A549 (cell line): ENCODE results near the gene ENTPD6. TPM values are rescaled to one million over a fixed set of nuclear protein-coding genes. Genes with fewer than 3 reads are reported as not detected.

Experiments
- ATAC-seq, 2 experiments: fragments of 200-7000 bp in 1 of 2; fragments of >200 bp in 1 of 2; cut with Nextera tagmentation in 1 of 2; cut with Tn5 transposase in 1 of 2; 3 replicates each; pipeline versions ENCODE4 v1.8.0 to v1.9.1; 2018 to 2020; ENCODE audit warnings: mild to moderate bottlenecking in 1 of 2, moderate library complexity in 1 of 2
- CTCF ChIA-PET: fragments of 300-600 bp; sonication (Branson Sonifier 250); formaldehyde crosslinking; extraction: SDS; loops from one replicate; lab custom pipeline; 2021; ENCODE audit warnings: antibody characterized with exemption, inconsistent platforms; lab: Yijun Ruan, JAX
- POLR2A ChIA-PET: fragments of 350-600 bp; formaldehyde crosslinking; extraction: SDS; loops from one replicate; lab custom pipeline; 2021; ENCODE audit warnings: antibody characterized with exemption, inconsistent platforms; lab: Yijun Ruan, JAX
- DNase-seq, 2 experiments: peaks; one replicate each; pipeline versions ENCODE4 v3.0.0 to v3.0.0-alpha.2; 2011 to 2016; ENCODE audit warnings: low read depth in 1 of 2, low spot score in 1 of 2
- FAIRE-seq: peaks from 2 replicates; lab custom pipeline; 2011; peaks lifted over from hg19 to GRCh38; lab: Jason Lieb, UNC
- H3K27ac ChIP-seq, 2 experiments: fragments of >200 bp; sonication (Bioruptor Twin); formaldehyde crosslinking; 3 replicates each; pipeline ENCODE4 v1.5.1; 2016 to 2017
- H3K4me1 ChIP-seq: fragments of >200 bp; sonication (Bioruptor Twin); formaldehyde crosslinking; 3 replicates; pipeline ENCODE4 v1.6.1; 2016
- H3K4me2 ChIP-seq: fragments of >200 bp; sonication (Bioruptor Twin); formaldehyde crosslinking; 3 replicates; pipeline ENCODE4 v1.6.1; 2016
- H3K4me3 ChIP-seq: fragments of >200 bp; sonication (Bioruptor Twin); formaldehyde crosslinking; 3 replicates; pipeline ENCODE4 v1.5.1; 2016
- H3K9me3 ChIP-seq: fragments of >200 bp; sonication (Bioruptor Twin); formaldehyde crosslinking; 3 replicates; pipeline ENCODE4 v1.6.1; 2016
- ATOH8 ChIP-seq: fragments of 250-450 bp; sonication (Bioruptor Pico); IDR thresholded peaks from 2 replicates; pipeline ENCODE4 v1.5.0; 2020; ENCODE audit warnings: low read depth, mild to moderate bottlenecking, moderate library complexity
- CBX2 ChIP-seq: fragments of 200-600 bp; sonication (generic); IDR thresholded peaks from 2 replicates; pipeline ENCODE4 v1.6.1; 2016; ENCODE audit warnings: low read depth, mild to moderate bottlenecking, borderline replicate concordance
- CEBPB ChIP-seq, 2 experiments: fragments of >200 bp in 1 of 2; sonication (Bioruptor Twin) in 1 of 2; formaldehyde crosslinking in 1 of 2; IDR thresholded peaks; 2 replicates each; pipeline ENCODE4 v1.6.1; 2012 to 2016
- CHD4 ChIP-seq: fragments of 200-600 bp; sonication (generic); IDR thresholded peaks from 2 replicates; pipeline ENCODE4 v1.6.1; 2016; ENCODE audit warnings: antibody characterized with exemption, mild to moderate bottlenecking, borderline replicate concordance
- EP300 ChIP-seq, 2 experiments: fragments of >200 bp; sonication (Bioruptor Twin); formaldehyde crosslinking; IDR thresholded peaks; 2 replicates in 1 of 2; 3 replicates in 1 of 2; pipeline ENCODE4 v1.6.1; 2016 to 2017
- HES2 ChIP-seq: fragments of >200 bp; sonication (Bioruptor Twin); formaldehyde crosslinking; IDR thresholded peaks from 2 replicates; pipeline ENCODE4 v1.6.1; 2016
- HOXB5 ChIP-seq: fragments of 250-450 bp; sonication (Bioruptor Pico); IDR thresholded peaks from 2 replicates; pipeline ENCODE4 v1.5.0; 2020; ENCODE audit warnings: mild to moderate bottlenecking, moderate library complexity
- KDM5A ChIP-seq: fragments of 200-600 bp; sonication (generic); IDR thresholded peaks from 2 replicates; pipeline ENCODE4 v1.6.1; 2016; ENCODE audit warnings: antibody characterized with exemption, mild to moderate bottlenecking
- MAFK ChIP-seq: fragments of 450-650 bp; IDR thresholded peaks from 2 replicates; pipeline ENCODE4 v1.6.1; 2014; ENCODE audit not compliant: partially characterized antibody
- MYC ChIP-seq: IDR thresholded peaks from 2 replicates; pipeline ENCODE4 v1.6.1; 2012; ENCODE audit warnings: mild to moderate bottlenecking, inconsistent platforms, low read length, improper control_type of control experiment, borderline replicate concordance
- PHF8 ChIP-seq: fragments of 200-600 bp; sonication (generic); IDR thresholded peaks from 2 replicates; pipeline ENCODE4 v1.6.1; 2016; ENCODE audit warnings: low read depth, mild to moderate bottlenecking, antibody characterized with exemption, moderate library complexity, borderline replicate concordance
- POLR2AphosphoS2 ChIP-seq: conservative IDR thresholded peaks from 2 replicates; pipeline ENCODE4 v1.6.1; 2012; ENCODE audit warnings: low read length, improper control_type of control experiment, inconsistent platforms
- RARB ChIP-seq: fragments of 250-450 bp; sonication (Bioruptor Pico); IDR thresholded peaks from 2 replicates; pipeline ENCODE4 v1.8.0; 2021; ENCODE audit warnings: mild to moderate bottlenecking, moderate library complexity
- RFX5 ChIP-seq: fragments of 450-650 bp; IDR thresholded peaks from 2 replicates; pipeline ENCODE4 v1.7.1; 2014; ENCODE audit warnings: antibody characterized with exemption, mild to moderate bottlenecking, moderate library complexity
- RNF2 ChIP-seq: fragments of 200-600 bp; sonication (generic); IDR thresholded peaks from 2 replicates; pipeline ENCODE4 v1.6.1; 2016; ENCODE audit warnings: low read depth, mild to moderate bottlenecking, antibody characterized with exemption, moderate library complexity, borderline replicate concordance
- SMC3 ChIP-seq: fragments of >200 bp; sonication (Bioruptor Twin); formaldehyde crosslinking; IDR thresholded peaks from 3 replicates; pipeline ENCODE4 v1.6.1; 2018; ENCODE audit warnings: inconsistent platforms
- SREBF2 ChIP-seq: fragments of 450-650 bp; IDR thresholded peaks from 2 replicates; pipeline ENCODE4 v1.6.1; 2014; ENCODE audit warnings: mild to moderate bottlenecking, moderate library complexity
- ZNF302 ChIP-seq: fragments of 250-450 bp; sonication (Bioruptor Pico); IDR thresholded peaks from 2 replicates; pipeline ENCODE4 v1.9.0; 2021; ENCODE audit warnings: inconsistent platforms, mild to moderate bottlenecking, moderate library complexity
- WGBS: methylation state at CpG from one replicate; pipeline ENCODE4 v1.1.6; 2017; ENCODE audit errors: missing lambda C conversion rate; 5-methylcytosine and 5-hydroxymethylcytosine counted together
- polyA plus RNA-seq, 4 experiments: library from polyadenylated mRNA; depleted of rRNA in 3 of 4; stranded (reverse); fragments of >200 nt; fragmentation: RNase III in 1 of 4; extraction: RNeasy Plus Mini Kit Qiagen cat#74134 plus additional on column Dnase treatment in 1 of 4; gene quantifications; 2 replicates in 3 of 4; 3 replicates in 1 of 4; pipeline ENCODE4 v1.2.3, GENCODE V29; 2011 to 2017
- TF ChIP-seq, protein P1 (sequence below): fragments of >200 bp; sonication (Bioruptor Twin); formaldehyde crosslinking; IDR thresholded peaks from 3 replicates; pipeline ENCODE4 v1.5.1; 2016
- TF ChIP-seq, protein P2 (sequence below): IDR thresholded peaks from 2 replicates; pipeline ENCODE4 v1.6.1; 2012
- TF ChIP-seq, protein P3 (sequence below): fragments of 200-600 bp; sonication (generic); IDR thresholded peaks from 2 replicates; pipeline ENCODE4 v1.6.1; 2016; ENCODE audit warnings: antibody characterized with exemption, mild to moderate bottlenecking, moderate library complexity

ENTPD6 gene
- polyA plus RNA-seq, 2 of the 4 experiments (the other 2 are of a cell fraction), result 85.7 to 87.0 TPM

GRCh38 chr20:25218109-25218486 is 22.6 kb downstream of the ENTPD6 start:
- no peaks in the 10 kb centered on the region for H3K9me3 ChIP-seq
- ATAC-seq (no peak), FAIRE-seq (no peak), DNase-seq (no peak)
- H3K4me1 ChIP-seq, result peaks cover 26% of the 10 kb centered on the region
- WGBS, result 86% methylated on average over 8 of the region's 8 CpGs
- ChIA-PET POLR2A (interaction anchor here (1.2 kb wide), 1 partner anchor 15 kb away, joined by 3 read pairs; no protein-coding TSS in a partner anchor), CTCF (interaction anchor here (1.4 to 18.2 kb wide), 4 partner anchors 10 to 79 kb away, joined by 4 to 300 read pairs (median 7); partner anchors contain the start of gene PYGB)
- H3K27ac ChIP-seq, result no peak overlapping the region
- TF ChIP-seq PHF8 (no peak), HES2 (no peak), CEBPB (IDR thresholded peaks at IDR 0.05) (no peak), CBX2 (no peak), EP300 (IDR thresholded peaks at IDR 0.05) (no peak), HOXB5 (CRISPR knock-in tag) (no peak), ZNF302 (no peak), MAFK (no peak), CHD4 (no peak)
- TF ChIP-seq, protein P1, sequence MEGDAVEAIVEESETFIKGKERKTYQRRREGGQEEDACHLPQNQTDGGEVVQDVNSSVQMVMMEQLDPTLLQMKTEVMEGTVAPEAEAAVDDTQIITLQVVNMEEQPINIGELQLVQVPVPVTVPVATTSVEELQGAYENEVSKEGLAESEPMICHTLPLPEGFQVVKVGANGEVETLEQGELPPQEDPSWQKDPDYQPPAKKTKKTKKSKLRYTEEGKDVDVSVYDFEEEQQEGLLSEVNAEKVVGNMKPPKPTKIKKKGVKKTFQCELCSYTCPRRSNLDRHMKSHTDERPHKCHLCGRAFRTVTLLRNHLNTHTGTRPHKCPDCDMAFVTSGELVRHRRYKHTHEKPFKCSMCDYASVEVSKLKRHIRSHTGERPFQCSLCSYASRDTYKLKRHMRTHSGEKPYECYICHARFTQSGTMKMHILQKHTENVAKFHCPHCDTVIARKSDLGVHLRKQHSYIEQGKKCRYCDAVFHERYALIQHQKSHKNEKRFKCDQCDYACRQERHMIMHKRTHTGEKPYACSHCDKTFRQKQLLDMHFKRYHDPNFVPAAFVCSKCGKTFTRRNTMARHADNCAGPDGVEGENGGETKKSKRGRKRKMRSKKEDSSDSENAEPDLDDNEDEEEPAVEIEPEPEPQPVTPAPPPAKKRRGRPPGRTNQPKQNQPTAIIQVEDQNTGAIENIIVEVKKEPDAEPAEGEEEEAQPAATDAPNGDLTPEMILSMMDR, result no peak
- TF ChIP-seq, protein P2, sequence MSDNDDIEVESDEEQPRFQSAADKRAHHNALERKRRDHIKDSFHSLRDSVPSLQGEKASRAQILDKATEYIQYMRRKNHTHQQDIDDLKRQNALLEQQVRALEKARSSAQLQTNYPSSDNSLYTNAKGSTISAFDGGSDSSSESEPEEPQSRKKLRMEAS, result no peak
- H3K4me3 ChIP-seq, result no peak overlapping the region
- H3K4me2 ChIP-seq, result no peak overlapping the region

- ATAC-seq, result no peak
- peaks cover 30% of the 10 kb centered on the region for H3K4me1 ChIP-seq
- no peak for DNase-seq
- ChIA-PET CTCF (interaction anchor here (1.4 to 18.2 kb wide), 4 partner anchors 10 to 78 kb away, joined by 4 to 300 read pairs (median 7); partner anchors contain the start of gene PYGB), POLR2A (interaction anchor here (1.2 kb wide), 1 partner anchor 15 kb away, joined by 3 read pairs; no protein-coding TSS in a partner anchor)
- FAIRE-seq, result no peak
- H3K4me2 ChIP-seq, result no peak overlapping the region
- no peak overlapping the region for H3K4me3 ChIP-seq
- TF ChIP-seq ATOH8 (CRISPR knock-in tag) (no peak), POLR2AphosphoS2 (no peak), HOXB5 (CRISPR knock-in tag) (no peak), SREBF2 (no peak), SMC3 (no peak), RNF2 (no peak), KDM5A (no peak), RFX5 (no peak), MYC (no peak), RARB (no peak)
- TF ChIP-seq, protein P3, sequence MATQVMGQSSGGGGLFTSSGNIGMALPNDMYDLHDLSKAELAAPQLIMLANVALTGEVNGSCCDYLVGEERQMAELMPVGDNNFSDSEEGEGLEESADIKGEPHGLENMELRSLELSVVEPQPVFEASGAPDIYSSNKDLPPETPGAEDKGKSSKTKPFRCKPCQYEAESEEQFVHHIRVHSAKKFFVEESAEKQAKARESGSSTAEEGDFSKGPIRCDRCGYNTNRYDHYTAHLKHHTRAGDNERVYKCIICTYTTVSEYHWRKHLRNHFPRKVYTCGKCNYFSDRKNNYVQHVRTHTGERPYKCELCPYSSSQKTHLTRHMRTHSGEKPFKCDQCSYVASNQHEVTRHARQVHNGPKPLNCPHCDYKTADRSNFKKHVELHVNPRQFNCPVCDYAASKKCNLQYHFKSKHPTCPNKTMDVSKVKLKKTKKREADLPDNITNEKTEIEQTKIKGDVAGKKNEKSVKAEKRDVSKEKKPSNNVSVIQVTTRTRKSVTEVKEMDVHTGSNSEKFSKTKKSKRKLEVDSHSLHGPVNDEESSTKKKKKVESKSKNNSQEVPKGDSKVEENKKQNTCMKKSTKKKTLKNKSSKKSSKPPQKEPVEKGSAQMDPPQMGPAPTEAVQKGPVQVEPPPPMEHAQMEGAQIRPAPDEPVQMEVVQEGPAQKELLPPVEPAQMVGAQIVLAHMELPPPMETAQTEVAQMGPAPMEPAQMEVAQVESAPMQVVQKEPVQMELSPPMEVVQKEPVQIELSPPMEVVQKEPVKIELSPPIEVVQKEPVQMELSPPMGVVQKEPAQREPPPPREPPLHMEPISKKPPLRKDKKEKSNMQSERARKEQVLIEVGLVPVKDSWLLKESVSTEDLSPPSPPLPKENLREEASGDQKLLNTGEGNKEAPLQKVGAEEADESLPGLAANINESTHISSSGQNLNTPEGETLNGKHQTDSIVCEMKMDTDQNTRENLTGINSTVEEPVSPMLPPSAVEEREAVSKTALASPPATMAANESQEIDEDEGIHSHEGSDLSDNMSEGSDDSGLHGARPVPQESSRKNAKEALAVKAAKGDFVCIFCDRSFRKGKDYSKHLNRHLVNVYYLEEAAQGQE, result no peak
- H3K27ac ChIP-seq, result peak overlapping the region in 1 of 2 experiments; percentile 10; a peak in 1 of 6 replicates
- over 99% methylated on average over 12 of the region's 12 CpGs for WGBS
- H3K9me3 ChIP-seq, result no peaks in the 10 kb centered on the region
Measured at GRCh38 chr20:25218492-25218891, 23.0 kb downstream of the ENTPD6 start.
